Activated CD8-positive, alpha-beta memory T cell treated with anti-CD3 and anti-CD28 coated beads for 48 hours (primary cell): ENCODE measurements around the gene ST6GALNAC5.

Source experiments
- DNase-seq, 3 experiments: peaks; one replicate each; pipeline ENCODE4 v3.0.0-alpha.2; 2020; ENCODE audit warnings: low read depth in 2 of 3, low spot score in 2 of 3

Gene ST6GALNAC5

GRCh38 chr1:76998582-76999223 is 131.4 kb downstream of the ST6GALNAC5 start:
- no peak for DNase-seq

DNA sequence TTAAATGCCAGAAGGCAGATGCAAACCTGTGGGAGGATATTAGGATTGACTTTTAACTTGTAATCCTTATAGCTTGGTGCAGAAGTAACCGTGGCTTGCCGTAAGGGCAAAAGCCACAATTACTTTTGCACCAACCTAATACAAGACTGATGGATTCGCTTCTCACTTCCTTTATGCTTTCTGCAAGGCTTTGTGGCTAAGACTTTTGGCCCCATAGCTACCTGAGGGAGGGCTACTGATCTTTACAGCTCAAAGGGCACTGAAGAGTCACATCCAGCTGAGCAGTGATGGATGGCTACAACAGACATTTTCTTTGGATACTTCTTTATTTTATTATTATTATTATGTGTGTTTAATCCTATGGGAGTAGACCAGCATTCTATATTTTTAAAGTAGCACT is 140.4 kb downstream of the ST6GALNAC5 start:
- no peak for DNase-seq

- no peak for DNase-seq
These were observed 143.7 kb downstream of the ST6GALNAC5 start for GRCh38 chr1:77010937-77011336.

DNA sequence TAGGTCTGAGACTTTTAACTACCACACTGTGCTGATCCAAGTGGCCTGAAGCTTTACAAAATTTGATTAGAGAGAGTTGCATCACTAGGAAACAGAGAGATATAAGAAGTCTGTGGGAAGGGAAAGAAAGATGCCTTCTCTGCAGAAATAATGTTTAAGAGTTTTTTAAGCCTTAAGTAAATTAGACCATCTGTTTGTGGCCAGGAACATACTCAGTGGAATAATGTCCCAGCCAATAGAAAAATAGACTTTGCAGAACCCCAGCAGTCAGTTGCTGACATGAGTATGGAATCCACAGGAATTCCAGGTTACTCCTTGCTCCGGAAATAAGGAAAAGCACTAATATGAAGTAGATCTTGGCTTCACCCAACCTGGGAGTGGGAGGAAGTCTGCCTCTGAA is 144.8 kb downstream of the ST6GALNAC5 start:
- no peak for DNase-seq

DNA sequence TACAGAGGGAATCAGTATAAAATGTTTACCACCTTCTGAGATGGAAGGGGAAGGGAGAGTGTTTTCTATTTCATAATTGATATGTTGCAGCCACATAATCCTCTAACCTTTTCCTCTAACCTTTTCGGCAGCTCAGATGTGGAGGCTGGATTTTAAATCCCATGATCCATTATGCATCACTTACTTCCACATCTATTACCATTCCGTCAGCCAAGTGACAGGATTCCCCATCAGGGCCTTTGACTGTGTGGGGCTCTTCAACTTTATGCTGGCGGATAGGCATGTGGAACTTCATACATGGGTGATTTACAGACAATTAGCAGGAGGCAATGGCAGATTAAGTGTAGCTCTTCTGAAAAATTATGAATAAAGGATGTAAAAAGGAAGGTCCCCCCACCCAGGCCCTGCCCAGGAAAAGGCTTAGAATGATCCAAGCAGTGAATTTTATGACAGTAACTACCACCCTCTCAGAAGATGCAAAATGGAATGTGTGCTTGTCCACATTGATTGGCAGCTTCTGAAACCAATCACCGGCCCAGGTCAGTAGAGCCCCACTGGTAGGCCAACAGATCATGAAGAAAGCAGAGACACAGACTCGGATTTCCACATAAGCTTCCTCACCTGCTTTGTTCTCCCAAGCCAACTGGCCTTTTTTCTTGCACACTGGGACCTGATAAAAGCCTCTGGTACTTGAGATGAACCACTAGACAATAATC is 147.0 kb downstream of the ST6GALNAC5 start:
- DNase-seq = no peak

DNA sequence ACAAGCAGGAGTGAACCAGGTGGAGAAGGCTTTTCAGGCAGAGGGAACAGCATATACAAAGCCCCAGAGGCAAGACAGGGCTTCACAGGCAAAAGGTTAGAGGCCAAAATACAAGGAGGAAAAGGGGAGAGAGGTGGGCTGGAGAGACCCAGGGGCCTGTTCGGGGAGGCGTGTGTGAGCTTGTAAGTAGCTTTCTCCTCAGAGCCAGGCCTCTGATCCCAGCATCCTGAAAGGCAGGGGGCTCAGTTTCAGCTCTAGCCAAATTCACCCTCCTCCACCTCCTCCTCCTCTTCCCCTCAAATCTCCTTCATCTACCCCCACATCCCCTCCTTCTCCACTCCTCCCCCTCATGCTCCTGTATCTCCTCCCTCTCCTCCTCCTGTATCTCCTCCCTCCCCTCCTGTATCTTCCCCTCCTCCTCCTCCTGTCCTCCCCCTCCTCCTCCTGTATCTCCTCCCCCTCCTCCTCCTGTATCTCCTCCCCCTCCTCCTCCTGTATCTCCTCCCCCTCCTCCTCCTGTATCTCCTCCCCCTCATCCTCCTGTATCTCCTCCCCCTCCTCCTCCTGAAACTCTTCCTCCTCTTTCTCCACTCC is 148.6 kb downstream of the ST6GALNAC5 start:
- no peak for DNase-seq

DNA sequence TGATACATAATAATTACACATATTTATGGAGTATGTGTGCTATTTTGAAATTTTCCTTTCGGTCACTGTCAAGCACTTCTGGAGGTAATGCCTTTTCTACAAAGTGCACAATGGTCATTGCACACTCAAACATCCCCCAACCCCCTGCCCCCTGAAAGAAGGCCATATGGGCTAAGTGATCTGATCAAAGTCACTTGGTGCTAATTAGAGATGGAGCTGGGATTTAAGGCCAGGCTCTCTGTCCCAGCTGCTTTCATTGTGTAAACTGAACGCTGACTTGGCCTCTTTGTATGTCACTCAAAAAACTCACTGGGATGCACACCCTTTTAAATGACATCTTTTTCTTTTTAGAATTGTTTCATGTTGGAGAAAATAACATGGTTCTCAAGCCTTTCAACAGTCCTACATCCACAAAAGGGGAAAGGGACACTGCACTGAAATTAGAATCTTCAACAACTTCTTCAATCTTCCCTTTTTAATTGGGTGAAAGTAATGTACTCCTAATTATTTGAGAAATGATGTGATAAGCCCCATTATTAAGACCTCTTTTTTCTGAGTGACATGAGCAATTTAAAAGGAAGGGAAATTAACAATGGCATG is 149.2 kb downstream of the ST6GALNAC5 start:
- DNase-seq = no peak

- no peak for DNase-seq
These were observed 151.0 kb downstream of the ST6GALNAC5 start for GRCh38 chr1:77018311-77018710.

GRCh38 chr1:77018761-77019160 is 151.5 kb downstream of the ST6GALNAC5 start:
- no peak for DNase-seq

GRCh38 chr1:77021732-77022131 is 154.5 kb downstream of the ST6GALNAC5 start:
- DNase-seq = no peak

GRCh38 chr1:77024500-77024899 is 157.2 kb downstream of the ST6GALNAC5 start:
- no peak for DNase-seq

GRCh38 chr1:77025599-77025998 is 158.3 kb downstream of the ST6GALNAC5 start:
- no peak for DNase-seq

DNA sequence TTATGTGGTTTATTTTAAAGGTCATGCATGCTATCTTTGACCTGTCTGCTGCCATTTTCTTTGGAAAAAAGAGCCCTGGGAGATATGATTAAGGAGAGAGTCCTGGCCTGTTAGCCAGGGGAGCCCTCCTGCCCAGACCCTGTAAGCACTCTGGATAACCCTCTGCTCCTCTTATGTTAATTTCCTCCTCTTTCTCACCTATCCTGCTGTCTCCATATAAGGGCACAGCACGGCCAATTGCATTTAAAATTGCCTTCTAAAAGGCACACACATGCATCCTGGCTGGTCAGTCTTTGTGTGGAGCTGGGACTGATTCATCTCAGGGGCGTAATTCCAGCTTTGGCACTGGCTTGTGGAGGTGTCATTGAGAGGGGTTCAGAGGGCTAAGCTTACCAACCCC is 158.9 kb downstream of the ST6GALNAC5 start:
- DNase-seq = no peak

- no peak for DNase-seq
These were observed 159.4 kb downstream of the ST6GALNAC5 start for GRCh38 chr1:77026640-77027039.

GRCh38 chr1:77027847-77028246 is 160.6 kb downstream of the ST6GALNAC5 start:
- DNase-seq = no peak

DNA sequence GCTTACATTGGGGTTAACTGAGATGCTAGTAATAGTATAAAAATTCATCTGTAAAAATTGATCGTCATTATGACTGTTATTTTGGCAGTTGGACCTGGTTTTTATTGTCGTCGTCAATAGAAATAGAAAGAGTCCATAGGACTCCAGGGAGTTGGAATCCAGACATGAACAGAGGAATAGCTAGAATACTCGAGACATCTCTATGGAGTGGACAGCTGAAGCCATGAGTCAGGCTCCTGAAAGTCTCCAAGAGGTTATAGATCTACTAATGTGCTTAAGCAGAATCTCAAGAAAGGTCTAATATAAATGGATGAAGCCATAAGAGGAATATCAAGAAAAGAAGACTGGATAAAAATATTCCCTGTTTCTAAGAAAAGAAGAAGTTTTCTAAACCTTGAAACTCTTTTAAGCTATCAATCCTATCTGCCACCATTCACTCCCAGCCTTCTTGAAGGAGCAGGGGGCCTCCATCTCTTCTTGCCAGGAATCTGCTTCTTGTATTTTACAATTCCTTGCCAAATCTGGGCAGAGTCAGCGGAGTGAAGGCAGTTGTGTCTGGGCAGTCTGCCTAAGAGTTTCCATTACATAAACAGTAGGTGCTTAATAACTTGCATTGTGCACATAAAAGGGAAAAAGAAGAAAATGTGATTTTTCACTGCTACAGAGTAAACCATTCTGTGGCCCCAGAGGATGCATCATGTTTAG is 163.3 kb downstream of the ST6GALNAC5 start:
- no peak for DNase-seq

DNA sequence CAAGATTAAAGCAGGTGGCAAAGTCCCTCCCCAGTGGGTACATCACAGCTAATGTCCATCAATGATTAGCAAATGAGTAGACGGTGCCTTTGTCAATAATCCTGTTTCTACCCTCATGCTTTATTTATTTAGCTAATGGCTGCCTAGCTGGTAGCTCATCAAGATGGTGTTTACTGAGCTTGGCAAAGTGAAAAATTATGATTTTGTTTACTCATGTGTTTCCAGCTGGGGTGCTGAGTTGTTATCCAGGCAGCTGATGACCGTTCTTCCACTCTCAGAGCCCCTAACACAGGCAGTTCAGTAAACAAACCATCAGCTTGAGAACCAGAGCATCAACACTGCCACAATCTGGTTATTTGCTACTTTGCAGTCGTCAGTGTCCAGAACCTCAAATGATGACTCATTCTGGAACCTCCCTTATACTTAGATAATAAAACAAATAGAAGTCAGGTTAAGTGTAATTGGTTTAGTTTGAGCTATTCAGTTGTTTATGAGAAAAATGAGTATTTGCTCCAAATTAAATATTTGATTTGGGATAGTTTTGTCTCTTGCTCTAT is 163.9 kb downstream of the ST6GALNAC5 start:
- DNase-seq = no peak

DNA sequence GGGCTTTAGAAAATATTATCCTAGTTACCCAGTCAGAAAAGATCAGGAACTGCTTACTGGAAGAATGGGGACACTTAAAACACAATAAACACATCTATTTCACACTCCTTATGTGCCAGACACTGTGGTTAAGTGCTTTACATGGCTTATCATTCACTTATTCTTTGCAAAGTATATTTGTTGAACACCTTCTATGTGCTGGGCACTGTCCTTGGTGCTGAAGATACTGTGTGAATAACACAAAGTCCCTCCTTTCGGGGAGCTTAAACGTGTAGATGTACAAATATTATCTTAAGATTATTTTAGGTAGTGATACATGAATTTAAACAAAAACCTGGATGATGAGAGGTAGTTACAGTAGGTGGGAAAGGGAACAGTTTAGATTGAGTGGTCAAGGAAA is 169.3 kb downstream of the ST6GALNAC5 start:
- no peak for DNase-seq

DNA sequence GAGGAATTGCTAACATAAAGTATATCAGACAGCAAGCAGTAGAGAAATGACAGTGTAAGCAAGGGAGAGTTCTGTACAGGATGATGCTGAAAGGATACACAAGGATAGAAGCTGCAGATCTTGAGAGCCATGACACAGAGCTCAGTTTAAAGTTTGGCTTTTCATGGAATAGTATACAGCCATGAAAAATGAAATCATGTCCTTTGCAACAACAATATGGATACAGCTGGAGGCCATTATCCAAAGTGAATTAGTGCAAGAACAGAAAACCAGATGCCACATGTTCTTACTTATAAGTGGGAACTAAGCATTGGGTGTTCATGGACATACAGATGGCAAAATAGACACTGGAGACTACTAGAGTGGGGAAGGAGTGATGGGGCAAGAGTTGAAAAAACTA is 169.8 kb downstream of the ST6GALNAC5 start:
- no peak for DNase-seq

GRCh38 chr1:77038000-77038399 is 170.7 kb downstream of the ST6GALNAC5 start:
- DNase-seq = no peak

GRCh38 chr1:77039111-77039510 is 171.8 kb downstream of the ST6GALNAC5 start:
- DNase-seq = no peak
